ENCODE measurements around the gene COMT.
"Not testable (repeated sequence)": the region's sequence is repeated elsewhere in the genome, so short reads cannot be mapped to it uniquely, and the experiment has no call there.

COMT gene

GRCh38 chr22:19932367-19933206 lies 9.0 kb upstream of the COMT start:
- Histone ChIP-seq H3K4me1 (ENCODE audit: insufficient read depth, low read length) (no peaks in the 10 kb centered on the region), H3K27ac (ENCODE audit: low read length) (no peak overlapping the region), H3K27me3 (ENCODE audit: insufficient read depth, low read length, poor library complexity) (no peaks in the 10 kb centered on the region), H3K4me3 (ENCODE audit: low read depth in 1 of 2, low read length in 2 of 2) (no peak overlapping the region), H3K9ac (ENCODE audit: low read depth, low read length) (no peak overlapping the region), H3K36me3 (ENCODE audit: insufficient read depth, low read length) (peaks cover 4% of the 10 kb centered on the region; the same call in 1 of the 2 replicates), H4K20me1 (ENCODE audit: insufficient read depth, low read length) (no peaks in the 10 kb centered on the region), H3K4me2 (ENCODE audit: insufficient read depth, low read length) (no peak overlapping the region), H3K79me2 (ENCODE audit: insufficient read depth, low read length) (no peaks in the 10 kb centered on the region), H3K9me3 (ENCODE audit: insufficient read depth, low read length, severe bottlenecking) (peaks cover 6% of the 10 kb centered on the region), H2AFZ (ENCODE audit: low read depth, low read length) (no peak overlapping the region)
- DNase-seq: no peak
- no peak for ATAC-seq (ENCODE audit: insufficient read depth, low read depth)
- TF ChIP-seq CTCF (IDR thresholded peaks at IDR 0.05; ENCODE audit: borderline replicate concordance, extremely low read depth, low read length, poor library complexity, severe bottlenecking) (no peak), EZH2 (IDR thresholded peaks at IDR 0.05; ENCODE audit: borderline replicate concordance, low read depth, low read length, severe bottlenecking) (no peak)

GRCh38 chr22:19933341-19934241 lies 8.0 kb upstream of the COMT start:
- Histone ChIP-seq H4K20me1 (ENCODE audit: insufficient read depth, low read length) (no peaks in the 10 kb centered on the region), H3K9ac (ENCODE audit: low read depth, low read length) (no peak overlapping the region), H3K27me3 (ENCODE audit: insufficient read depth, low read length, poor library complexity) (no peaks in the 10 kb centered on the region), H3K9me3 (ENCODE audit: insufficient read depth, low read length, severe bottlenecking) (peaks cover 6% of the 10 kb centered on the region), H3K4me2 (ENCODE audit: insufficient read depth, low read length) (no peak overlapping the region), H3K36me3 (ENCODE audit: insufficient read depth, low read length) (peaks cover 4% of the 10 kb centered on the region; the same call in 1 of the 2 replicates), H2AFZ (ENCODE audit: low read depth, low read length) (no peak overlapping the region), H3K4me1 (ENCODE audit: insufficient read depth, low read length) (no peaks in the 10 kb centered on the region), H3K4me3 (ENCODE audit: low read depth in 1 of 2, low read length in 2 of 2) (no peak overlapping the region), H3K27ac (ENCODE audit: low read length) (no peak overlapping the region), H3K79me2 (ENCODE audit: insufficient read depth, low read length) (no peaks in the 10 kb centered on the region)
- DNase-seq (no peak), ATAC-seq (ENCODE audit: insufficient read depth, low read depth) (no peak)
- TF ChIP-seq EZH2 (IDR thresholded peaks at IDR 0.05; ENCODE audit: borderline replicate concordance, low read depth, low read length, severe bottlenecking) (no peak), CTCF (IDR thresholded peaks at IDR 0.05; ENCODE audit: borderline replicate concordance, extremely low read depth, low read length, poor library complexity, severe bottlenecking) (no peak)

GRCh38 chr22:19935123-19935718 lies 6.4 kb upstream of the COMT start:
- H3K36me3 ChIP-seq (ENCODE audit: insufficient read depth, low read length); H2AFZ ChIP-seq (ENCODE audit: low read depth, low read length); ATAC-seq (ENCODE audit: insufficient read depth, low read depth); H3K79me2 ChIP-seq (ENCODE audit: insufficient read depth, low read length); H3K4me1 ChIP-seq (ENCODE audit: insufficient read depth, low read length); H3K27me3 ChIP-seq (ENCODE audit: insufficient read depth, low read length, poor library complexity); H3K4me3 ChIP-seq (ENCODE audit: low read depth in 1 of 2, low read length in 2 of 2); H4K20me1 ChIP-seq (ENCODE audit: insufficient read depth, low read length); H3K9me3 ChIP-seq (ENCODE audit: insufficient read depth, low read length, severe bottlenecking); H3K27ac ChIP-seq (ENCODE audit: low read length); DNase-seq; H3K9ac ChIP-seq (ENCODE audit: low read depth, low read length); H3K4me2 ChIP-seq (ENCODE audit: insufficient read depth, low read length): not testable (repeated sequence)

Data from DND-41 (cell line).